Activated T-cell treated with anti-CD3 and anti-CD28 coated beads, Interleukin-2, amount 50 U/mL, for 48 hours (primary cell): ENCODE measurements around the gene AFAP1L1.

ENCODE experiments used
- DNase-seq, 2 experiments: peaks; one replicate each; pipeline ENCODE4 v3.0.0-alpha.2; 2020

AFAP1L1 gene

GRCh38 chr5:149288436-149288835 lies 16.8 kb downstream of the AFAP1L1 start:
- no peak for DNase-seq

GRCh38 chr5:149289301-149289700 lies 17.6 kb downstream of the AFAP1L1 start:
- no peak for DNase-seq

- no peak for DNase-seq
Measured at GRCh38 chr5:149294872-149295829, 23.5 kb downstream of the AFAP1L1 start.

GRCh38 chr5:149297340-149298025 lies 25.8 kb downstream of the AFAP1L1 start:
- DNase-seq, result no peak

- no peak for DNase-seq
Measured at GRCh38 chr5:149298163-149298562, 26.5 kb downstream of the AFAP1L1 start.

GRCh38 chr5:149298842-149299404 lies 27.3 kb downstream of the AFAP1L1 start:
- DNase-seq, result no peak

GRCh38 chr5:149299451-149300054 lies 27.9 kb downstream of the AFAP1L1 start:
- no peak for DNase-seq

GRCh38 chr5:149300441-149300840 lies 28.8 kb downstream of the AFAP1L1 start:
- no peak for DNase-seq

GRCh38 chr5:149301049-149301743 lies 29.5 kb downstream of the AFAP1L1 start:
- DNase-seq, result no peak

GRCh38 chr5:149301744-149302380 lies 30.2 kb downstream of the AFAP1L1 start:
- DNase-seq, result no peak

GRCh38 chr5:149302641-149303040 lies 31.0 kb downstream of the AFAP1L1 start:
- no peak for DNase-seq

GRCh38 chr5:149303210-149303609 lies 31.6 kb downstream of the AFAP1L1 start:
- no peak for DNase-seq

- no peak for DNase-seq
Measured at GRCh38 chr5:149304195-149305078, 32.8 kb downstream of the AFAP1L1 start.

- DNase-seq, result no peak
Measured at GRCh38 chr5:149309354-149309753, 37.7 kb downstream of the AFAP1L1 start.

GRCh38 chr5:149310488-149310887 lies 38.8 kb downstream of the AFAP1L1 start:
- DNase-seq, result no peak

- DNase-seq, result no peak
Measured at GRCh38 chr5:149310947-149311658, 39.4 kb downstream of the AFAP1L1 start.

- no peak for DNase-seq
Measured at GRCh38 chr5:149313151-149313841, 41.6 kb downstream of the AFAP1L1 start.

GRCh38 chr5:149314571-149315111 lies 43.0 kb downstream of the AFAP1L1 start:
- DNase-seq, result no peak

GRCh38 chr5:149315753-149316152 lies 44.1 kb downstream of the AFAP1L1 start:
- DNase-seq, result no peak
